Measurements from ENCODE around the gene PGAM4. TPM values are rescaled to one million over a fixed set of nuclear protein-coding genes. Genes with fewer than 3 reads are reported as not detected.
A peak's percentile ranks its signal among the peaks of the same experiment; 100 is the strongest.

Gene PGAM4
- total and polyA plus RNA-seq, 8 donors = not detected

DNA sequence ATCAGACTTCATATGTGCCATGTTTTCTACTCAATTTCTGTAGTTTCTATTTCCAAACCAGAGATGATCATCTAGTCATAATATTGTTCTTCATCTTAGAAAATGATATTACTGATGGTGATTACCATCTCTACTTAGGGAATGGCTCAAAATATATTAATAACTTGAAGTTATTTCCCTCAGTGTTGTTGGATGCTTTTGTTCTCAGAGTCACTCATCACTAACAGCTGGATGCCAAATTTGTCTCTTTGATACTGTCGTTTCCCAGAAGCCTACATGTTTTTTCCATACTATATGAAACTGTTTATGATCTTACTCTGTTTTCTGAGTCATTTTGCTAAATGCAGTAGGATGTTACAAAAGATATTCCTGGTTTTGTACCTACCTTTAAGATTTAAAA lies 8.9 kb downstream of the PGAM4 start:
- Histone ChIP-seq H3K27me3 (no peaks in the 10 kb centered on the region), H3K4me1 (no peaks in the 10 kb centered on the region), H3K4me3 (no peak overlapping the region), H3K27ac (no peak overlapping the region), H3K9me3 (peaks cover 0 to 11% (median 3%) of the 10 kb centered on the region in 4 donors), H3K36me3 (no peaks in the 10 kb centered on the region)
- WGBS, 5 donors = 30 to 85% (median 49%) methylated on average over 1 of the region's 1 CpG
- intact Hi-C loops (cut with DNase I; ENCODE audit: low total_unique reads) = no loop called here
- TF ChIP-seq, protein P1, sequence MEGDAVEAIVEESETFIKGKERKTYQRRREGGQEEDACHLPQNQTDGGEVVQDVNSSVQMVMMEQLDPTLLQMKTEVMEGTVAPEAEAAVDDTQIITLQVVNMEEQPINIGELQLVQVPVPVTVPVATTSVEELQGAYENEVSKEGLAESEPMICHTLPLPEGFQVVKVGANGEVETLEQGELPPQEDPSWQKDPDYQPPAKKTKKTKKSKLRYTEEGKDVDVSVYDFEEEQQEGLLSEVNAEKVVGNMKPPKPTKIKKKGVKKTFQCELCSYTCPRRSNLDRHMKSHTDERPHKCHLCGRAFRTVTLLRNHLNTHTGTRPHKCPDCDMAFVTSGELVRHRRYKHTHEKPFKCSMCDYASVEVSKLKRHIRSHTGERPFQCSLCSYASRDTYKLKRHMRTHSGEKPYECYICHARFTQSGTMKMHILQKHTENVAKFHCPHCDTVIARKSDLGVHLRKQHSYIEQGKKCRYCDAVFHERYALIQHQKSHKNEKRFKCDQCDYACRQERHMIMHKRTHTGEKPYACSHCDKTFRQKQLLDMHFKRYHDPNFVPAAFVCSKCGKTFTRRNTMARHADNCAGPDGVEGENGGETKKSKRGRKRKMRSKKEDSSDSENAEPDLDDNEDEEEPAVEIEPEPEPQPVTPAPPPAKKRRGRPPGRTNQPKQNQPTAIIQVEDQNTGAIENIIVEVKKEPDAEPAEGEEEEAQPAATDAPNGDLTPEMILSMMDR (IDR thresholded peaks at IDR 0.05) = no peak
- TF ChIP-seq EP300 (IDR thresholded peaks at IDR 0.05) (no peak), POLR2AphosphoS5 (IDR thresholded peaks at IDR 0.05) (no peak), POLR2A (IDR thresholded peaks at IDR 0.05) (no peak)
- no peak for DNase-seq

- Histone ChIP-seq H3K4me3 (no peak overlapping the region), H3K27ac (peak overlapping the region in 2 of 5 donors; percentile 17 to 32), H3K36me3 (no peaks in the 10 kb centered on the region), H3K27me3 (no peaks in the 10 kb centered on the region), H3K9me3 (peaks cover 0 to 7% (median 3%) of the 10 kb centered on the region in 4 donors), H3K4me1 (peaks cover 0 to 25% (median 8%) of the 10 kb centered on the region in 4 donors)
- TF ChIP-seq EP300 (IDR thresholded peaks at IDR 0.05) (no peak), POLR2AphosphoS5 (IDR thresholded peaks at IDR 0.05) (no peak), POLR2A (IDR thresholded peaks at IDR 0.05) (no peak)
- TF ChIP-seq, protein P1 (IDR thresholded peaks at IDR 0.05) = no peak
- WGBS, 5 donors = 21 to 38% (median 32%) methylated on average over 1 of the region's 1 CpG
- peak in 1 of 2 donors; percentile 10 for DNase-seq
- intact Hi-C loops (cut with DNase I; ENCODE audit: low total_unique reads) = no loop called here
These were observed 15.7 kb downstream of the PGAM4 start for GRCh38 chrX:77953708-77954107.

DNA sequence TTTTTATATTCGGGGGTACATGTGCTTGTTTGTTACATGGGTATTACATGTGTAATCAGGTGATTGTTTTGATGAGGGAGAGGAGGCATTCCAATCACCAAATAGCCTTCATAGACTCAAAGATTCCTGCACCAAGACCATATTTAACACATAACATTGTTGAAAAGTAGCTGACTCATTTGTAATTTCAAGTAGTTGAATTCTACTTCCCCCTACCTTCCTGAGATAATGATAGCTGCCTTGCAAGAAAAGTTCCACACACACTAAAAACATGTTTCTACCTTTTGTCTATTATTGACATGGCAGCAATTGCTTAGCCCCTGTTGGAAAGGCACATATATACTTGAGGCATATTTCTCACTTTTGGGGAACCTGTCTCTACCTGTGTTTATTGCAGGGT lies 16.1 kb downstream of the PGAM4 start:
- WGBS, 5 donors = 28 to 44% (median 33%) methylated on average over 1 of the region's 1 CpG
- TF ChIP-seq, protein P1 (IDR thresholded peaks at IDR 0.05) = no peak
- TF ChIP-seq POLR2A (IDR thresholded peaks at IDR 0.05) = no peak
- TF ChIP-seq POLR2AphosphoS5 (IDR thresholded peaks at IDR 0.05) = no peak
- TF ChIP-seq EP300 (IDR thresholded peaks at IDR 0.05) = no peak
- peaks cover 0 to 25% (median 8%) of the 10 kb centered on the region in 4 donors for H3K4me1 ChIP-seq
- intact Hi-C loops (cut with DNase I; ENCODE audit: low total_unique reads) = no loop called here
- H3K4me3 ChIP-seq = no peak overlapping the region
- H3K36me3 ChIP-seq = no peaks in the 10 kb centered on the region
- no peaks in the 10 kb centered on the region for H3K27me3 ChIP-seq
- peaks cover 0 to 3% (median 2%) of the 10 kb centered on the region in 4 donors for H3K9me3 ChIP-seq
- peak overlapping the region in 2 of 5 donors; percentile 17 to 32 for H3K27ac ChIP-seq
- no peak for DNase-seq

- Histone ChIP-seq H3K36me3 (no peaks in the 10 kb centered on the region), H3K4me3 (no peak overlapping the region), H3K4me1 (peaks cover 0 to 25% (median 8%) of the 10 kb centered on the region in 4 donors), H3K27me3 (no peaks in the 10 kb centered on the region), H3K27ac (no peak overlapping the region), H3K9me3 (no peaks in the 10 kb centered on the region)
- intact Hi-C loops (cut with DNase I; ENCODE audit: low total_unique reads) = no loop called here
- DNase-seq = no peak
- TF ChIP-seq POLR2A (IDR thresholded peaks at IDR 0.05) (no peak), POLR2AphosphoS5 (IDR thresholded peaks at IDR 0.05) (no peak), EP300 (IDR thresholded peaks at IDR 0.05) (no peak)
- TF ChIP-seq, protein P1 (IDR thresholded peaks at IDR 0.05) = no peak
- 64 to 92% (median 81%) methylated on average over 1 of the region's 1 CpG for whole genome bisulfite sequencing, 5 donors
These were observed 17.3 kb downstream of the PGAM4 start for GRCh38 chrX:77952173-77952572.
